HepG2 (cell line): ENCODE data around the gene CYP27A1. TPM values are rescaled to one million over a fixed set of nuclear protein-coding genes. Genes with fewer than 3 reads are reported as not detected.

Experiments
- BRD4 ChIP-seq: sonication (generic); formaldehyde crosslinking; IDR thresholded peaks from 2 replicates; pipeline ENCODE4 v1.4.0; 2020; ENCODE audit warnings: missing genetic modification reagents
- DMAP1 ChIP-seq: IDR thresholded peaks from 2 replicates; pipeline ENCODE4 v1.6.1; 2016
- ELF1 ChIP-seq: sonication (generic); formaldehyde crosslinking; IDR thresholded peaks from 2 replicates; pipeline ENCODE4 v1.4.0; 2020; ENCODE audit warnings: missing genetic modification reagents
- FOSL1 ChIP-seq: sonication (generic); formaldehyde crosslinking; IDR thresholded peaks from 2 replicates; pipeline ENCODE4 v1.9.0; 2021; ENCODE audit warnings: missing genetic modification reagents, borderline replicate concordance
- GATAD2A ChIP-seq: IDR thresholded peaks from 2 replicates; pipeline ENCODE4 v1.6.1; 2016
- GTF3A ChIP-seq: sonication (generic); formaldehyde crosslinking; conservative IDR thresholded peaks from 2 replicates; pipeline ENCODE4 v1.4.0; 2020; ENCODE audit warnings: mild to moderate bottlenecking, missing genetic modification reagents
- IRF2 ChIP-seq: IDR thresholded peaks from 2 replicates; pipeline ENCODE4 v1.6.1; 2018; ENCODE audit warnings: missing genetic modification reagents, missing compliant biosample characterization
- KDM2A ChIP-seq: sonication (generic); formaldehyde crosslinking; IDR thresholded peaks from 2 replicates; pipeline ENCODE4 v1.4.0; 2020; ENCODE audit warnings: low read depth, missing genetic modification reagents, borderline replicate concordance
- NBN ChIP-seq: fragments of 450-650 bp; conservative IDR thresholded peaks from 2 replicates; pipeline ENCODE4 v1.6.1; 2017
- RBM39 ChIP-seq: fragments of 200-400 bp; formaldehyde crosslinking; IDR thresholded peaks from one replicate; pipeline ENCODE4 v1.6.1; 2018; ENCODE audit warnings: antibody characterized with exemption, mild to moderate bottlenecking, low read depth, low read length; ENCODE audit not compliant: poor library complexity, severe bottlenecking
- RFXAP ChIP-seq: sonication (generic); formaldehyde crosslinking; IDR thresholded peaks from 2 replicates; pipeline ENCODE4 v1.4.0; 2020; ENCODE audit warnings: missing genetic modification reagents, borderline replicate concordance
- STAT6 ChIP-seq: sonication (generic); formaldehyde crosslinking; IDR thresholded peaks from 2 replicates; pipeline ENCODE4 v1.4.0; 2020; ENCODE audit warnings: missing genetic modification reagents, mild to moderate bottlenecking, borderline replicate concordance
- TIGD3 ChIP-seq: sonication (generic); formaldehyde crosslinking; IDR thresholded peaks from 2 replicates; pipeline ENCODE4 v1.5.1; 2020; ENCODE audit warnings: mild to moderate bottlenecking, missing genetic modification reagents, borderline replicate concordance
- TRAFD1 ChIP-seq: sonication (generic); formaldehyde crosslinking; IDR thresholded peaks from 2 replicates; pipeline ENCODE4 v1.5.1; 2020; ENCODE audit warnings: missing genetic modification reagents, mild to moderate bottlenecking, borderline replicate concordance
- ZBTB2 ChIP-seq: sonication (generic); formaldehyde crosslinking; IDR thresholded peaks from 2 replicates; pipeline ENCODE4 v1.8.0; 2022; ENCODE audit warnings: low read depth, missing genetic modification reagents
- ZFP41 ChIP-seq: sonication (generic); formaldehyde crosslinking; IDR thresholded peaks from 2 replicates; pipeline ENCODE4 v1.4.0; 2020; ENCODE audit warnings: mild to moderate bottlenecking, missing genetic modification reagents, borderline replicate concordance
- ZMYM2 ChIP-seq: sonication (generic); formaldehyde crosslinking; IDR thresholded peaks from 2 replicates; pipeline ENCODE4 v1.8.0; 2022; ENCODE audit warnings: mild to moderate bottlenecking, missing genetic modification reagents
- ZNF33A ChIP-seq: sonication (generic); formaldehyde crosslinking; IDR thresholded peaks from 2 replicates; pipeline ENCODE4 v1.5.1; 2020; ENCODE audit warnings: missing genetic modification reagents, mild to moderate bottlenecking, moderate library complexity, borderline replicate concordance
- ZNF33B ChIP-seq: sonication (generic); formaldehyde crosslinking; IDR thresholded peaks from 2 replicates; pipeline ENCODE4 v1.5.1; 2020; ENCODE audit warnings: mild to moderate bottlenecking, missing genetic modification reagents
- ZNF720 ChIP-seq: sonication (generic); formaldehyde crosslinking; IDR thresholded peaks from 2 replicates; pipeline ENCODE4 v1.4.0; 2020; ENCODE audit warnings: missing genetic modification reagents
- ZNF737 ChIP-seq: sonication (generic); formaldehyde crosslinking; IDR thresholded peaks from 2 replicates; pipeline ENCODE4 v1.5.0; 2020; ENCODE audit warnings: missing genetic modification reagents, mild to moderate bottlenecking, borderline replicate concordance
- ZNF749 ChIP-seq: sonication (generic); formaldehyde crosslinking; IDR thresholded peaks from 2 replicates; pipeline ENCODE4 v1.8.0; 2022; ENCODE audit warnings: mild to moderate bottlenecking, missing genetic modification reagents, moderate library complexity, borderline replicate concordance
- ZSCAN20 ChIP-seq: sonication (generic); formaldehyde crosslinking; IDR thresholded peaks from 2 replicates; pipeline ENCODE4 v1.4.0; 2020; ENCODE audit warnings: missing genetic modification reagents, mild to moderate bottlenecking, borderline replicate concordance
- ZSCAN25 ChIP-seq: sonication (generic); formaldehyde crosslinking; IDR thresholded peaks from 2 replicates; pipeline ENCODE4 v1.8.0; 2022; ENCODE audit warnings: mild to moderate bottlenecking, missing genetic modification reagents
- polyA plus RNA-seq, 8 experiments: library from polyadenylated mRNA; depleted of rRNA in 3 of 8; stranded (reverse) in 7 of 8; unstranded in 1 of 8; fragments of >200 nt; fragmentation: Illumina TruSeq in 4 of 8; extraction: Trizol in 4 of 8; gene quantifications; 2 replicates each; pipeline versions ENCODE4 v1.2.1 to v1.2.3, GENCODE V29; 2011 to 2016; ENCODE audit warnings: low read depth in 4 of 8, missing spikeins in 1 of 8, mixed read lengths in 1 of 8; ENCODE audit not compliant: insufficient read depth in 1 of 8
- total RNA-seq, 5 experiments: library from RNA; depleted of rRNA; stranded (reverse); fragments of >200 nt; fragmentation: Illumina TruSeq; extraction: Trizol; gene quantifications; 2 replicates each; pipeline ENCODE4 v1.2.3, GENCODE V29; 2016; ENCODE audit warnings: low read depth in 1 of 5

The CYP27A1 gene
- total and polyA plus RNA-seq, 2 of the 13 experiments (the other 11 are each of a cell fraction or from before 2014, with no cell fraction given): 157 to 266 TPM

- TF ChIP-seq ZNF749 (CRISPR knock-in tag) (0 out of 2 replicates have a peak, but pooled peaks have one; percentile 43), ZNF33A (CRISPR knock-in tag) (no peak), ZNF720 (CRISPR knock-in tag) (no peak), KDM2A (CRISPR knock-in tag) (0 out of 2 replicates have a peak, but pooled peaks have one; percentile 22), RBM39 (no peak), IRF2 (CRISPR knock-in tag) (peak; percentile 55; the same call in 1 of the 2 replicates), TIGD3 (0 out of 2 replicates have a peak, but pooled peaks have one; percentile 7), BRD4 (CRISPR knock-in tag) (no peak), NBN (no peak), FOSL1 (CRISPR knock-in tag) (no peak), ZNF33B (CRISPR knock-in tag) (no peak), DMAP1 (CRISPR knock-in tag) (no peak), GATAD2A (CRISPR knock-in tag) (peak; percentile 98), ZFP41 (CRISPR knock-in tag) (no peak), ZMYM2 (CRISPR knock-in tag) (peak; percentile 78; the same call in 1 of the 2 replicates), ELF1 (CRISPR knock-in tag) (no peak), ZSCAN20 (CRISPR knock-in tag) (peak; percentile 67; the same call in 1 of the 2 replicates), ZBTB2 (CRISPR knock-in tag) (no peak), GTF3A (CRISPR knock-in tag) (no peak), STAT6 (CRISPR knock-in tag) (peak; percentile 48; the same call in 1 of the 2 replicates), TRAFD1 (CRISPR knock-in tag) (0 out of 2 replicates have a peak, but pooled peaks have one; percentile 37), ZSCAN25 (no peak), ZNF737 (CRISPR knock-in tag) (no peak), RFXAP (CRISPR knock-in tag) (peak; percentile 59; the same call in 1 of the 2 replicates)
Measured at GRCh38 chr2:218806346-218806978, 24.5 kb downstream of the CYP27A1 start (continued).
